ENCODE results near the gene MYL11.

MYL11 gene

GRCh38 chr16:30356401-30357084 lies 18.1 kb upstream of the MYL11 start:
- no peak for TF ChIP-seq FOXP2 (optimal IDR thresholded peaks at IDR 0.05; ENCODE audit: borderline replicate concordance, extremely low read depth, extremely low read length, insufficient read depth)
- TF ChIP-seq SIN3A (IDR thresholded peaks at IDR 0.05; ENCODE audit: borderline replicate concordance, insufficient read depth, low read length): no peak
- TF ChIP-seq TAF1 (IDR thresholded peaks at IDR 0.05; ENCODE audit: borderline replicate concordance, insufficient read depth, low read length): no peak
- TF ChIP-seq REST (IDR thresholded peaks at IDR 0.05; ENCODE audit: insufficient read depth in 1 of 2, low read depth in 2 of 2, low read length in 2 of 2): no peak
- no peak for TF ChIP-seq POLR2AphosphoS5 (IDR thresholded peaks at IDR 0.05; ENCODE audit: low read depth, low read length)

GRCh38 chr16:30357085-30357714 lies 17.4 kb upstream of the MYL11 start:
- no peak for TF ChIP-seq REST (IDR thresholded peaks at IDR 0.05; ENCODE audit: insufficient read depth in 1 of 2, low read depth in 2 of 2, low read length in 2 of 2)
- no peak for TF ChIP-seq SIN3A (IDR thresholded peaks at IDR 0.05; ENCODE audit: borderline replicate concordance, insufficient read depth, low read length)
- TF ChIP-seq POLR2AphosphoS5 (IDR thresholded peaks at IDR 0.05; ENCODE audit: low read depth, low read length): no peak
- no peak for TF ChIP-seq TAF1 (IDR thresholded peaks at IDR 0.05; ENCODE audit: borderline replicate concordance, insufficient read depth, low read length)

- TF ChIP-seq SIN3A (IDR thresholded peaks at IDR 0.05; ENCODE audit: borderline replicate concordance, insufficient read depth, low read length): no peak
- no peak for TF ChIP-seq REST (IDR thresholded peaks at IDR 0.05; ENCODE audit: insufficient read depth in 1 of 2, low read depth in 2 of 2, low read length in 2 of 2)
- no peak for TF ChIP-seq POLR2AphosphoS5 (IDR thresholded peaks at IDR 0.05; ENCODE audit: low read depth, low read length)
- no peak for TF ChIP-seq TAF1 (IDR thresholded peaks at IDR 0.05; ENCODE audit: borderline replicate concordance, insufficient read depth, low read length)
- no peak for TF ChIP-seq FOXP2 (optimal IDR thresholded peaks at IDR 0.05; ENCODE audit: borderline replicate concordance, extremely low read depth, extremely low read length, insufficient read depth)
Measured at GRCh38 chr16:30357715-30358576, 16.7 kb upstream of the MYL11 start.

- TF ChIP-seq FOXP2 (optimal IDR thresholded peaks at IDR 0.05; ENCODE audit: borderline replicate concordance, extremely low read depth, extremely low read length, insufficient read depth): no peak
- no peak for TF ChIP-seq TAF1 (IDR thresholded peaks at IDR 0.05; ENCODE audit: borderline replicate concordance, insufficient read depth, low read length)
- TF ChIP-seq POLR2AphosphoS5 (IDR thresholded peaks at IDR 0.05; ENCODE audit: low read depth, low read length): no peak
- TF ChIP-seq REST (IDR thresholded peaks at IDR 0.05; ENCODE audit: insufficient read depth in 1 of 2, low read depth in 2 of 2, low read length in 2 of 2): no peak
- TF ChIP-seq SIN3A (IDR thresholded peaks at IDR 0.05; ENCODE audit: borderline replicate concordance, insufficient read depth, low read length): no peak
Measured at GRCh38 chr16:30358577-30358936, 16.0 kb upstream of the MYL11 start.

Measured in PFSK-1 (cell line).